Ovary (tissue), 3 donors: Measurements from ENCODE around the gene DDX49.

ENCODE experiments used
- POLR2A ChIP-seq: fragments of 450-650 bp; IDR thresholded peaks from one replicate; pipeline ENCODE4 v1.6.1; 2017; ENCODE audit warnings: antibody characterized with exemption, mild to moderate bottlenecking, moderate library complexity
- TF ChIP-seq, protein P1 (sequence below), 3 donors: fragments of 450-650 bp in 2 of 3; fragments of 200-600 bp in 1 of 3; IDR thresholded peaks; one replicate each; pipeline versions ENCODE4 v1.5.1 to v1.8.0; 2016 to 2022; ENCODE audit warnings: antibody characterized with exemption in 3 of 3, mild to moderate bottlenecking in 1 of 3
- donor health status: DM: no; HTN: no; CAD: no.

DNA sequence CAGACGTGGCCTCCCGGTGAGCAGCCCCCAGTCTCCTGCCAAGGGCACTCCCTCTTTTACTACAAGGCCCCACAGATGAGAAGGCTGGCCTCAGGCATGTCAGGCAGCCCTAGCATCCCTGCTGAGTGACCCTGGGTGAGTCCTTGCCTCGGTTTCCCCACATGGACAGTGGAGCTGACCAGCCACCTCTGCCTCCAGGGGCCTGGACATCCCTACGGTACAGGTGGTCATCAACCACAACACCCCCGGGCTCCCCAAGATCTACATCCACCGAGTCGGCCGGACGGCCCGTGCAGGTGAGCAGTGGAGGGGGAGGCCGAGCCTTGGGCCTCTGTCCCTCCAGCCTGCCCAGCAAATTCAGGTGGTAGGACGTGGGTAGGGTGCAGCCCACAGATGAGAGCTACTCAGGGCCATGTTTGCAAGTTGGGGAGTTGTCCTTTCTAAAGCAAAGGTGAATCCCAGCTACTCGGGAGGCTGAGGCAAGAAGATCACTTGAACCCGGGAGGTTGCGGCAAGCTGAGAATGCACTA, 5.2 kb downstream of the DDX49 start:
- TF ChIP-seq POLR2A, result no peak
- TF ChIP-seq, protein P1, sequence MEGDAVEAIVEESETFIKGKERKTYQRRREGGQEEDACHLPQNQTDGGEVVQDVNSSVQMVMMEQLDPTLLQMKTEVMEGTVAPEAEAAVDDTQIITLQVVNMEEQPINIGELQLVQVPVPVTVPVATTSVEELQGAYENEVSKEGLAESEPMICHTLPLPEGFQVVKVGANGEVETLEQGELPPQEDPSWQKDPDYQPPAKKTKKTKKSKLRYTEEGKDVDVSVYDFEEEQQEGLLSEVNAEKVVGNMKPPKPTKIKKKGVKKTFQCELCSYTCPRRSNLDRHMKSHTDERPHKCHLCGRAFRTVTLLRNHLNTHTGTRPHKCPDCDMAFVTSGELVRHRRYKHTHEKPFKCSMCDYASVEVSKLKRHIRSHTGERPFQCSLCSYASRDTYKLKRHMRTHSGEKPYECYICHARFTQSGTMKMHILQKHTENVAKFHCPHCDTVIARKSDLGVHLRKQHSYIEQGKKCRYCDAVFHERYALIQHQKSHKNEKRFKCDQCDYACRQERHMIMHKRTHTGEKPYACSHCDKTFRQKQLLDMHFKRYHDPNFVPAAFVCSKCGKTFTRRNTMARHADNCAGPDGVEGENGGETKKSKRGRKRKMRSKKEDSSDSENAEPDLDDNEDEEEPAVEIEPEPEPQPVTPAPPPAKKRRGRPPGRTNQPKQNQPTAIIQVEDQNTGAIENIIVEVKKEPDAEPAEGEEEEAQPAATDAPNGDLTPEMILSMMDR (IDR thresholded peaks at IDR 0.05), result no peak
